WI38 (cell line): ENCODE data around the gene SPN.

ENCODE experiments used
- H3K4me3 ChIP-seq: 2 replicates; pipeline ENCODE4 v1.5.1; 2011; ENCODE audit warnings: low read depth, mild to moderate bottlenecking, control low read depth, low read length
- TF ChIP-seq, protein P1 (sequence below): IDR thresholded peaks from 2 replicates; pipeline ENCODE4 v1.5.1; 2012; ENCODE audit warnings: low read depth, mild to moderate bottlenecking, control low read depth, low read length

SPN gene

DNA sequence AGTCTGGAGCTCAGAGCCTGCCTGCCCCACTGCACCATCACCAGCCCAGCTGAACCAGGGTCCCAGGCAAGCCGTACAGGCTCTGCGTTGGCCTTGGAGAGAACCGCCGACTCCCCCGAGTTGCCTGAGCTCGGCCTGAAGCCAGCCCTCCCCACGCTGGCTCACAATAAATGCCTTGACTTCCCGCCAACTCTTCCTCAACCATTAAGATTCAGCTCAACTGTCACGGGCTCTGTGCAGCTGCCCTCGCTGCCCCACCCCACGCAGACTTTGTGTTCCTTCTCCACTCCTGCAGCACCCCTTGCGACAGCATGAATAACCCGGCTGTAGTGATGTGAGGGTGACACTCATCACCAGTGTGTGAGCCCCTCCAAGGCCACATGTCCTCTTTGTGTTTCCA lies 11.1 kb downstream of the SPN start:
- TF ChIP-seq, protein P1, sequence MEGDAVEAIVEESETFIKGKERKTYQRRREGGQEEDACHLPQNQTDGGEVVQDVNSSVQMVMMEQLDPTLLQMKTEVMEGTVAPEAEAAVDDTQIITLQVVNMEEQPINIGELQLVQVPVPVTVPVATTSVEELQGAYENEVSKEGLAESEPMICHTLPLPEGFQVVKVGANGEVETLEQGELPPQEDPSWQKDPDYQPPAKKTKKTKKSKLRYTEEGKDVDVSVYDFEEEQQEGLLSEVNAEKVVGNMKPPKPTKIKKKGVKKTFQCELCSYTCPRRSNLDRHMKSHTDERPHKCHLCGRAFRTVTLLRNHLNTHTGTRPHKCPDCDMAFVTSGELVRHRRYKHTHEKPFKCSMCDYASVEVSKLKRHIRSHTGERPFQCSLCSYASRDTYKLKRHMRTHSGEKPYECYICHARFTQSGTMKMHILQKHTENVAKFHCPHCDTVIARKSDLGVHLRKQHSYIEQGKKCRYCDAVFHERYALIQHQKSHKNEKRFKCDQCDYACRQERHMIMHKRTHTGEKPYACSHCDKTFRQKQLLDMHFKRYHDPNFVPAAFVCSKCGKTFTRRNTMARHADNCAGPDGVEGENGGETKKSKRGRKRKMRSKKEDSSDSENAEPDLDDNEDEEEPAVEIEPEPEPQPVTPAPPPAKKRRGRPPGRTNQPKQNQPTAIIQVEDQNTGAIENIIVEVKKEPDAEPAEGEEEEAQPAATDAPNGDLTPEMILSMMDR = no peak
- H3K4me3 ChIP-seq = no peak overlapping the region

DNA sequence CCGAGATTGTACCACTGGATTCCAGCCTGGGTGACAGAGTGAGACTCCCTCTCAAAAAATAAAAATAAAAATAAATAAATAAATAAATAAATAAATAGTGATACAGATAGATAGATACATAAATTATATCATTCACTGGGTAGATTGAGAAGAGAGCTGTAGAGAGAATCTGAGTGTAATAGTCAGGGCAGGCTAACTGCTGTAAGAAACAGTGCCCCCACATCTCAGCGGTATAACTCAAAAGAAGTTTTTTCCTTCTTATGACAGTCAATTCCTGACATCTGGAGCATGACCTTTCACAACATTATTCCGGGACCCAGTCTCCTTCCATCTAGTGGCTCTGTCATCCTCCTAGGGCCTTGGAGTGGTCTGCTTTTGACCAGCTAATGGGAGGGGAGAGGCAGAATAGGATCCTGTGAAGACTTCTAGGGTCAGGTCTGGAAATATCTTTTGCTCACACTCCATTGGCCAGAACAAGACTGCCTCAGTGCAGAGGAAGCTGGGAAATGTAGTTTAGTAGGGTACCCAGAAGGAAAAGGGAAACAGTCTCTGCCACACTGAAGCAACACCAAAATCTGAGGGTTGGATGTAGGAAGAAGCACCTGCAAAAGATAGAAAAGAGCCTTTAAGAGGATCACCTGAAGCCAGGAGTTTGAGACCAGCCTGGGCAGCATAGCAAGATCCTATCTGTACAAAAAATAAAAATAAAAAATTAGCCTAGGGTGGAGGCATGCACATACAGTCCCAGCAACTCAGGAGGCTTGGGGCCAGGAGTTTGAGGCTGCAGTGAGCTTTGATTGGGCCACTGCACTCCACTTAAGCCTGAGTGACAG lies 13.0 kb downstream of the SPN start:
- TF ChIP-seq, protein P1 = no peak
- H3K4me3 ChIP-seq = no peak overlapping the region

DNA sequence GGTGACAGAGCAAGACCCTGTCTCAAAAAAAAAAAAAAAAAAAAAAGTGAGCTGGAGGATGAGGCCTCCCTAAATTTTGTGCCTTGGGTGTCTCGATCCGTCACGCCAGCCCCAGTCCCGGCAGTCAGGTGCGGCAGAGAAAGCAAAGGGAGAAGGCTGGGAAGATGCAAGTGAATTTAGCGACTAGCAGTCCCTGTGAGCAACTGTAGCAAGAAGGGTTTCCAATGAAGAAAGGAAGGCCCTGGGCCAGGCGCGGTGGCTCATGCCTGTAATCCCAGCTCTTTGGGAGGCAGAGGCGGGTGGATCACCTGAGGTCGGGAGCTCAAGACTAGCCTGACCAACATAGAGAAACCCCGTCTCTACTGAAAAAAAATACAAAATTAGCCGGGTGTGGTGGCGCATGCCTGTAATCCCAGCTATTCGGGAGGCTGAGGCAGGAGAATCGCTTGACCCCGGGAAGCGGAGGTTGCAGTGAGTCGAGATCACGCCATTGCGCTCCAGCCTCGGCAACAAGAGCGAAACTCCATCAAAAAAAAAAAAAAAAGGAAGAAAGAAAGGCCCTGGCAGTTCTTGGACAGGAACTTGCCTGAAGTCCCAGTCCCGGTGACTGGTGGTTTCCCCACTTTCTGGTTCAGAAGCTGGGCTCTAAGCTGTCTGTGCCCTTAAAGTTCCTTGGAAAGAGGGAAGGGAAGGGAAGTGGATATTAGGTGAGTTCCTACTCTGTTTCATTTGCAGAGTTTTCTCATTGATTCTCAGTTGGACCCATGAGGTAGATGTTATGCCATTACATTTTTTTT lies 14.1 kb downstream of the SPN start:
- no peak overlapping the region for H3K4me3 ChIP-seq
- TF ChIP-seq, protein P1 = no peak

DNA sequence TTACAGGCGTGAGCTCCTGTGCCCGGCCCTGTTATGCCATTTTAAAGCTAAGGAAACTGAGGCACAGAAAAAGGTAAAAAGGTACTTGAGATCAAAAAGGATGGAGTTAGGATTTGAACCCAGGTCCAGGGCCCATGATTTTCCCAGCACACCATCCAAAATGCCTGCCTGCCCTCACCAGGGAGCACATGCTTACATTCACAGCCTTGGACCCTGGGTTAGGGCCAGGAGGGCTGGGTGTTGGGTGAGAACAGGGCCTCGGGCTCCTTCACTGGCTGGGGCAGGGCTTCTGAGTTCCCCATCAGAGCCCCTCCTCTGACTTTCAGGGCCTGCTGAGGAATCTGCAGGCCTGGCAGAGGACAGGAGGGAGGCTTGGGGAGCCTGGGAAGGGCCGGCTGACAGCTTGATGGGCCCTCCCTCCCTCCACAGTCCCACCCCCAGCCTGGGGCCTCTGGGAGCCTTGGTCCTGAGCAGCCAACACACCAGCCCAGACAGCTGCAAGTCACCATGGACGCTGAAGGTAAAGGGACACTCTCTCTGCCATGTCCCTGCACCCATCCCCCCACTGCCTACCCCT lies 15.7 kb downstream of the SPN start, which contains the start of gene QPRT:
Gene QPRT, plus strand, starts transcription at position 490 of the 577 bp plus-strand sequence. Its CDS starts 18 bp downstream, at position 508.
- no peak within 1 kb of the TSS for H3K4me3 ChIP-seq
- TF ChIP-seq, protein P1 = no peak

DNA sequence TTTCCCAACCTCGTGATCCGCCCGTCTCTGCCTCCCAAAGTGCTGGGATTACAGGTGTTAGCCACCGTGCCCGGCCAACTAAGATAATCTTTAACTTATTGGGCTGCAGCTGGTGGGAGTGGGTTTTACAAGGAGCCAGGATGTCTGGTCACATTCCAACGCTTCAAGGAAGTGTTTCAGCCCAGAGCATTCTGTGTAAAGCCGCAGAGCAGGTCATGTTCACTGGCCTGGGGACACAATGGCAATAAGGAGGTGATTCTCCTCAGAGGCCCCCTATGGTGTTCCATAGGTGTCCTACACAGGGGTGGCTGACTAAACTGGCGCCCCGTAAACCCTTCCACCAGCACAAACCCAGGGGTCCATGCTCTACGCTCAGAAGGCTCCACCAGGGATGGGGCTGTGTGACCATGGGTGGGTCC lies 17.1 kb downstream of the SPN start:
- TF ChIP-seq, protein P1 = no peak
- H3K4me3 ChIP-seq = no peak overlapping the region

DNA sequence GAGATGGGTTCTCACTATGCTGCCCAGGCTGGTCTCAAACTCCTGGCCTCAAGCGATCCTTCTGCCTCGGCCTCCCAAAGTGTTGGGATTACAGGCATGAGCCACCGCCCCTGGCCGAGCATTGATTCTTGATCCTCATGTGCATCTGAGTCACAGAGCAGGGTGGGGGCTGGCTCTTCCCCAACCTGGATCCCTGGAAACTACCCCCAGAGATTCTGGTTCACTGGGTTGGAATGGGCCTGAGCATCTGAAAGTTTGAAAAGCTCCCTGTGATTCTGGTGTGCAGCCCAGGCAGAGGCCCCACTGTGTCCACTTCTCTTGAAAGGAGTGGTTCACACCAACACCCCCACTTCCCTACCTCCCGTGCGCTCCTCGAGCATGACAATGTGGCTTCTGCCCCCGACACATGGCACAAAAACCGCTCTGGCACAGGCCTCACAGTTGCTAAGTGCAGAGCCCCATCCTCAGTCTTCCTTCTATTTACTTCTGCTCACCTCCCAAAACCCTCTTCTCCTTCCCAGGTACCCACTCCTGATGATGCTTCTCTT lies 20.6 kb downstream of the SPN start:
- no peak overlapping the region for H3K4me3 ChIP-seq
- TF ChIP-seq, protein P1 = no peak
